Psoas muscle (tissue), 8 donors: ENCODE results near the gene BAIAP2. TPM values are rescaled to one million over a fixed set of nuclear protein-coding genes. Genes with fewer than 3 reads are reported as not detected.
"Not testable (repeated sequence)": the region's sequence is repeated elsewhere in the genome, so short reads cannot be mapped to it uniquely, and the experiment has no call there.

Experiments used
- ATAC-seq, 4 donors: fragments of 200-7000 bp; cut with Tn5 transposase; one replicate each; pipeline ENCODE4 v1.9.1; 2020; ENCODE audit warnings: moderate library complexity in 3 of 4, mild to moderate bottlenecking in 2 of 4
- DNase-seq, 2 donors: peaks; one replicate each; pipeline ENCODE4 v3.0.0-alpha.2; 2020
- H3K27ac ChIP-seq: fragments of 200-600 bp; one replicate; pipeline ENCODE4 v1.8.0; 2022
- H3K27me3 ChIP-seq, 3 donors: fragments of 200-600 bp in 1 of 3; one replicate each; pipeline versions ENCODE4 v1.6.1 to v1.8.0; 2013 to 2022; ENCODE audit warnings: low read length in 2 of 3, mild to moderate bottlenecking in 2 of 3, moderate library complexity in 1 of 3; ENCODE audit not compliant: insufficient read depth in 3 of 3
- H3K36me3 ChIP-seq, 2 donors: fragments of 200-600 bp in 1 of 2; one replicate each; pipeline versions ENCODE4 v1.6.1 to v1.8.0; 2013 to 2022; ENCODE audit warnings: low read depth in 1 of 2, mild to moderate bottlenecking in 1 of 2, moderate library complexity in 1 of 2; ENCODE audit not compliant: insufficient read depth in 1 of 2
- H3K4me1 ChIP-seq: fragments of 200-600 bp; one replicate; pipeline ENCODE4 v1.8.0; 2022
- H3K4me3 ChIP-seq: fragments of 200-600 bp; one replicate; pipeline ENCODE4 v1.8.0; 2022; ENCODE audit warnings: mild to moderate bottlenecking
- H3K9me3 ChIP-seq: fragments of 200-600 bp; one replicate; pipeline ENCODE4 v1.8.0; 2022
- WGBS, 3 donors: extraction: QIAGEN DNeasy Blood & Tissue Kit; methylation state at CpG; one replicate each; pipeline versions ENCODE4 v1.1.6 to v1.1.7; 2013; 5-methylcytosine and 5-hydroxymethylcytosine counted together
- intact Hi-C, 2 donors: fragments of 100-400 bp; cut with DNase I; formaldehyde crosslinking; loops; one replicate each; pipeline versions ENCODE4 v1.11.0 to v1.14.2; 2022
- polyA plus RNA-seq, 3 donors: library from polyadenylated mRNA; stranded (reverse); fragments of 200-250 nt; gene quantifications; one replicate each; pipeline ENCODE4 v1.2.3, GENCODE V29; 2013
- total RNA-seq, 4 donors: library from RNA; stranded (reverse); fragmentation: NEBNext Ultra II Directional in 2 of 4; extraction: Animal tissue kit (Norgen Biotek cat#: 25700) in 2 of 4; gene quantifications; one replicate each; pipeline versions ENCODE4 v1.2.1 to v1.2.4, GENCODE V29; 2021 to 2023
- TF ChIP-seq, protein P1 (sequence below): fragments of 200-600 bp; IDR thresholded peaks from one replicate; pipeline ENCODE4 v1.8.0; 2022; ENCODE audit warnings: antibody characterized with exemption
- donor health status: healthy with polysubstance abuse.
- donor health status: DM: no; HTN: no; CAD: no; lungs with moderate emphysema.
- donor health status: Bipolar disorder and iron deficiency.
- donor health status: healthy.
- donor health status: DM: yes; HTN: yes; CAD: no.
- donor health status: DM: no; HTN: no; CAD: no.
- donor health status: DM: no; HTN: no; CAD: no.
- donor health status: DM: yes; HTN: yes; CAD: no.

The BAIAP2 gene
- total and polyA plus RNA-seq, 7 donors, result 3.9 to 28.9 (median 8.6) TPM

DNA sequence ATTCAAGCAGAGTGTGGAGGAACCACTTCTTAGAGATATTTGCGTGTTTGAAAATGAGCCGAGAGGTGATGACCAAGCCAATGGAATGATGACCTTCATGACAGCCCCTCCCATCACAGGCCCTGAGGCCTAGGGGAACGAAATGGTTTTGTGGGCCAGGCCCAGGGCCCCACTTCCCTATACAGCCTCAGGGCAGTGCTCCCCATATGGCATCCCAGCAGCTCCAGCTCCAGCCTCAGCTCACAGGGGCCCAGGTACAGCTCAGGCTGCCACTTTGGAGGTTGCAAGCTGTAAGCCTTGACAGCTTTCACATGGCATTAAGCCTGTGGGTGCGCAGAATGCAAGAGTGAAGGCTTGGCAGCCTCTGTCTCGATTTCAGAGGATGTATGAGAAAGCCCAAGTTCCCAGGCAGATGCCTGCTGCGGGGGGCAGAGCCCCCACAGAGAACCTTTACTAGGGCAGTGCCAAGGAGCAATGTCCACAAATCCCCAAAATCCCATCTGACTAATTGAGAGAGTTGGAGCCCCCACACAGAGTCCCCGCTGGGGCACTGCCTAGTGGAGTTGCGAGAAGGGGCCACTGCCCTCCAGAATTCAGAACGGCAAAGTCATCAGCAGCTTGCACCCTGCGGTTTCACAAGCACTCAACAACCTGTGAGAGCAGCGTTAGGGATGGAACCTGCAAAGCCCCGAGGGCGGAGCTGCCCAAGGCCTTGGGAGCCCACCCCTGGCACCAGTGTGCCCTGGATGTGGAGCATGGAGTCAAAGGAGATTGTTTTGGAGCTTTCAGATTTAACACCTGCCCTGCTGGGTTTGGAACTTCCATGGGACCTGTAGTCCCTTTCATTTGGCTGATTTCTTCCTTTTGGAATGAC is 22.1 kb upstream of the BAIAP2 start:
- WGBS, 3 donors, result 87 to 94% (median 91%) methylated on average over 13 of the region's 13 CpGs
- intact Hi-C loops, result no loop called here
- DNase-seq, result no peak

DNA sequence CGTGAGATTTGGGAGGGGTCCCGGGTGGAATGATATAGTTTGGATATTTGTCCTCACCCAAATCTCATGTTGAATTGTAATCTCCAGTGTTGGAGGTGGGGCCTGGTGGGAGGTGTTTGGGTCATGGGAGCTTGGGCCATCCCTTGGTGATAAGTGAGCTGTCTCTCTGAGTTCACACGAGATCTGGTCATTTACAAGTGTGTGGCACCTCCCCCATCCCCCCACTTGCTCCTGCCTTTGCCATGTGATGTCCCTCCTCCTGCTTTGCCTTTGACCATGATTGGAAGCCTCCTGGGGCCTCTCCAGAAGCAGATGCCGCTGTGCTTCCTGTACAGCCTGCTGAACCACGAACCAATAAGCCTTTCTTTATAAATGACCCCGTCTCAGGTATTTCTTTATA is 21.3 kb upstream of the BAIAP2 start:
- no peak for DNase-seq
- WGBS, 3 donors, result 62 to 71% (median 64%) methylated on average over 6 of the region's 6 CpGs
- intact Hi-C loops, result no loop called here

More for the DNA sequence above, 22.1 kb upstream of the BAIAP2 start:
- Histone ChIP-seq H3K4me1 (peaks cover 11% of the 10 kb centered on the region), H3K36me3 (no peaks in the 10 kb centered on the region), H3K27ac (no peak overlapping the region), H3K27me3 (no peaks in the 10 kb centered on the region), H3K9me3 (peaks cover 5% of the 10 kb centered on the region), H3K4me3 (no peak overlapping the region)
- ATAC-seq, result peak in 1 of 4 donors; percentile 30
- TF ChIP-seq, protein P1, sequence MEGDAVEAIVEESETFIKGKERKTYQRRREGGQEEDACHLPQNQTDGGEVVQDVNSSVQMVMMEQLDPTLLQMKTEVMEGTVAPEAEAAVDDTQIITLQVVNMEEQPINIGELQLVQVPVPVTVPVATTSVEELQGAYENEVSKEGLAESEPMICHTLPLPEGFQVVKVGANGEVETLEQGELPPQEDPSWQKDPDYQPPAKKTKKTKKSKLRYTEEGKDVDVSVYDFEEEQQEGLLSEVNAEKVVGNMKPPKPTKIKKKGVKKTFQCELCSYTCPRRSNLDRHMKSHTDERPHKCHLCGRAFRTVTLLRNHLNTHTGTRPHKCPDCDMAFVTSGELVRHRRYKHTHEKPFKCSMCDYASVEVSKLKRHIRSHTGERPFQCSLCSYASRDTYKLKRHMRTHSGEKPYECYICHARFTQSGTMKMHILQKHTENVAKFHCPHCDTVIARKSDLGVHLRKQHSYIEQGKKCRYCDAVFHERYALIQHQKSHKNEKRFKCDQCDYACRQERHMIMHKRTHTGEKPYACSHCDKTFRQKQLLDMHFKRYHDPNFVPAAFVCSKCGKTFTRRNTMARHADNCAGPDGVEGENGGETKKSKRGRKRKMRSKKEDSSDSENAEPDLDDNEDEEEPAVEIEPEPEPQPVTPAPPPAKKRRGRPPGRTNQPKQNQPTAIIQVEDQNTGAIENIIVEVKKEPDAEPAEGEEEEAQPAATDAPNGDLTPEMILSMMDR, result no peak

DNA sequence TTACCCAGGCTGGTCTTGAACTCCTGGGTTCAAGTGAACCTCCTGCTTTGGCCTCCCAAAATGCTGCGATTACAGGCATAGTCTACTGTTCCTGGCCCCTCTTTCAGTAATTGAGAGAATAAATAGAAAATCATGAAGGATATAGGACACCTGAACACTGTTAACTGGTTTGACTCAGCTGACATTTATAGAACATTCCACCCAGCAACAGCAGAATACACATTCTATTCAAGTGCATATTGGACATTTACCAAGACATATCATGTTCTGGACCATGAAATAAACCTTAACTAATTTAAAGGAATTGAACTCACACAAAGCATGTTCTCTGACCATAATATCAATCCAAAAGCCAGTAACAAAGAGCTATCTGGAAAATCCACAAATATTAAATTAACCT is 19.8 kb upstream of the BAIAP2 start:
- Histone ChIP-seq H3K4me3 (no peak overlapping the region), H3K4me1 (peaks cover 25% of the 10 kb centered on the region), H3K36me3 (no peaks in the 10 kb centered on the region), H3K27me3 (no peaks in the 10 kb centered on the region), H3K9me3 (peaks cover 5% of the 10 kb centered on the region), H3K27ac (peak overlapping the region; percentile 63)
- 20 to 55% (median 37%) methylated on average over 1 of the region's 1 CpG for WGBS, 3 donors
- DNase-seq, result no peak
- peak; percentile 67 to 80 (median 74) for ATAC-seq
- intact Hi-C loops, result no loop called here
- TF ChIP-seq, protein P1, result no peak

More for the DNA sequence above, 21.3 kb upstream of the BAIAP2 start:
- no peak overlapping the region for H3K27ac ChIP-seq
- no peak overlapping the region for H3K4me3 ChIP-seq
- peaks cover 5% of the 10 kb centered on the region for H3K9me3 ChIP-seq
- peaks cover 18% of the 10 kb centered on the region for H3K4me1 ChIP-seq
- TF ChIP-seq, protein P1, result no peak
- ATAC-seq, result no peak
- H3K36me3 ChIP-seq, result no peaks in the 10 kb centered on the region
- no peaks in the 10 kb centered on the region for H3K27me3 ChIP-seq

DNA sequence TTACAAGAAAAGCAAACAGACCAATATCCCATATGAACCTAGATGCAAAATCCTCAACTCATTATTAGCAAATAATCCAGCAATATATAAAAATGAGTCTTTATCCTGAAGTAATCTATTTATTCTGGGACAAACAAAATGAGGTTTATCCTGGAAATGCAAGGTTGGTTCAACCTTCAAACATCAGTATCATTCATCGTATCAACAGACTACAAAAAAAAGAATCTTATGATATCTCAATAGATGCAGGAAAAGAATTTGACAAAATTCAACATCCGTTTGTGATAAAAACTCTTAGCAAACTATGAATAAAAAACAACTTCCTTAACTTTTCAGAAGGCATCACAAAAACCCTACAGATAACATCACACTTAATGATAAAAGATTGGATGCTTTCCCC is 18.4 kb upstream of the BAIAP2 start:
- intact Hi-C loops, result no loop called here
- Histone ChIP-seq H3K36me3 (no peaks in the 10 kb centered on the region), H3K27me3 (no peaks in the 10 kb centered on the region), H3K27ac (no peak overlapping the region), H3K9me3 (no peaks in the 10 kb centered on the region), H3K4me1 (peaks cover 34% of the 10 kb centered on the region), H3K4me3 (no peak overlapping the region)
- ATAC-seq, result no peak
- DNase-seq, result no peak
- TF ChIP-seq, protein P1, result no peak
- WGBS, 3 donors, result 94 to 96% (median 95%) methylated on average over 2 of the region's 2 CpGs

DNA sequence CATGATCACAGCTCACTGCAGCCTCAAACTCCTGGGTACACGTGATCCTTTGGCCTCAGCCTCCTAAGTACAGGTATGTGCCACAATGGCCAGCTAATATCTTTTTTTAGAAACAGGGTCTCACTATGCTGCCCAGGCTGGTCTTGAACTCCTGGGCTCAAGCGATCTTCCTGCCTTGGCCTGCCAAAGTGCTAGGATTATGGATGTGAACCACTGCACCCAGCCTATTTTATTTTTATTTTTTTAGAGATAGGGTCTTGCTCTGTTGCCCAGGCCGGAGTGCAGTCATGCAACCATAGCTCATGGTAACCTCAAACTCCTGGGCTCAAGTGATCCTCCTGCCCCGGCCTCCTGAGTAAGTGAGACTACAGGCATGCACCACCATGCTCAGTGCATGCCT is 17.6 kb upstream of the BAIAP2 start:
- H3K27ac ChIP-seq, result peak overlapping the region; percentile 76

More for the DNA sequence above, 17.6 kb upstream of the BAIAP2 start:
- H3K36me3 ChIP-seq, ATAC-seq, intact Hi-C loops, DNase-seq, H3K9me3 ChIP-seq, H3K27me3 ChIP-seq: not testable (repeated sequence)
- Histone ChIP-seq H3K4me1 (peaks cover 41% of the 10 kb centered on the region), H3K4me3 (peak overlapping the region; percentile 50)
- 76 to 95% (median 79%) methylated on average over 4 of the region's 4 CpGs for WGBS, 3 donors
